ENCODE results near the gene GRAMD4. TPM values are rescaled to one million over a fixed set of nuclear protein-coding genes. Genes with fewer than 3 reads are reported as not detected.

GRAMD4 gene
- polyA plus RNA-seq, 1 of the 3 experiments (the other 2 are of a cell fraction) = 15.5 TPM

DNA sequence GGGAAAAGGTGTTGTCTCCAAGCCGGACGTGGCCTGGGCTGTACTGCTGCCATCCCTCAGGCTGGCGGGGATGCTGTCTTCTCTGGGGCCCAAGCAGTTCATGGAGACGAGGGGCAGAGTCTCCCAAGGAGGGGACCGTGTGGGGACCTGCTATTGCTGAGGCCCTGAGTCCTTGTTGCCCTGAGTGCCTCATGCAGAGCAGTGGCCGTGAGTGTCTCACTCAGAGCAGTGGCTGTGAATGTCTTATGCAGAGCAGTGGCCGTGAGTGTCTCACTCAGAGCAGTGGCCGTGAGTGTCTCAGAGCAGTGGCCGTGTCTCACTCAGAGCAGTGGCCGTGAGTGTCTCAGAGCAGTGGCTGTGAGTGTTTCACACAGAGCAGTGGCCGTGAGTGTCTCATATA lies 54.7 kb downstream of the GRAMD4 start:
- H3K9me3 ChIP-seq = no peaks in the 10 kb centered on the region
- no peak overlapping the region for H3K4me2 ChIP-seq
- no peak for DNase-seq
- no peaks in the 10 kb centered on the region for H3F3A ChIP-seq (replicated peaks; ENCODE audit: insufficient read depth)
- H3K27me3 ChIP-seq (ENCODE audit: insufficient read depth) = no peaks in the 10 kb centered on the region
- H3K4me1 ChIP-seq (ENCODE audit: control insufficient read depth in 1 of 2, insufficient read depth in 2 of 2, low read depth in 1 of 2, low read length in 1 of 2) = no peaks in the 10 kb centered on the region; a peak in 1 of 4 replicates
- no peak overlapping the region for H3K27ac ChIP-seq (ENCODE audit: low read depth in 2 of 2, low read length in 1 of 2)
- H3K9me2 ChIP-seq = no peaks in the 10 kb centered on the region
- H2AFZ ChIP-seq (ENCODE audit: low read depth) = no peak overlapping the region
- TF ChIP-seq FOSL2 (IDR thresholded peaks at IDR 0.05; ENCODE audit: borderline replicate concordance, low read depth) (no peak), YY1 (IDR thresholded peaks at IDR 0.05; ENCODE audit: low read depth) (no peak), TAF1 (IDR thresholded peaks at IDR 0.05; ENCODE audit: borderline replicate concordance, low read depth, low read length) (no peak), SIN3A (IDR thresholded peaks at IDR 0.05; ENCODE audit: borderline replicate concordance, low read depth, low read length) (no peak), JUND (IDR thresholded peaks at IDR 0.05) (no peak), FOXJ3 (CRISPR knock-in tag; IDR thresholded peaks at IDR 0.05) (no peak), SMC3 (IDR thresholded peaks at IDR 0.05; ENCODE audit: low read depth, low read length) (no peak), TEAD4 (IDR thresholded peaks at IDR 0.05; ENCODE audit: borderline replicate concordance, insufficient read depth) (no peak), RCOR1 (IDR thresholded peaks at IDR 0.05; ENCODE audit: low read length) (no peak)
- TF ChIP-seq, protein P1, sequence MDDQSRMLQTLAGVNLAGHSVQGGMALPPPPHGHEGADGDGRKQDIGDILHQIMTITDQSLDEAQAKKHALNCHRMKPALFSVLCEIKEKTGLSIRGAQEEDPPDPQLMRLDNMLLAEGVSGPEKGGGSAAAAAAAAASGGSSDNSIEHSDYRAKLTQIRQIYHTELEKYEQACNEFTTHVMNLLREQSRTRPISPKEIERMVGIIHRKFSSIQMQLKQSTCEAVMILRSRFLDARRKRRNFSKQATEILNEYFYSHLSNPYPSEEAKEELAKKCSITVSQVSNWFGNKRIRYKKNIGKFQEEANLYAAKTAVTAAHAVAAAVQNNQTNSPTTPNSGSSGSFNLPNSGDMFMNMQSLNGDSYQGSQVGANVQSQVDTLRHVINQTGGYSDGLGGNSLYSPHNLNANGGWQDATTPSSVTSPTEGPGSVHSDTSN (IDR thresholded peaks at IDR 0.05) = no peak
- TF ChIP-seq, protein P2, sequence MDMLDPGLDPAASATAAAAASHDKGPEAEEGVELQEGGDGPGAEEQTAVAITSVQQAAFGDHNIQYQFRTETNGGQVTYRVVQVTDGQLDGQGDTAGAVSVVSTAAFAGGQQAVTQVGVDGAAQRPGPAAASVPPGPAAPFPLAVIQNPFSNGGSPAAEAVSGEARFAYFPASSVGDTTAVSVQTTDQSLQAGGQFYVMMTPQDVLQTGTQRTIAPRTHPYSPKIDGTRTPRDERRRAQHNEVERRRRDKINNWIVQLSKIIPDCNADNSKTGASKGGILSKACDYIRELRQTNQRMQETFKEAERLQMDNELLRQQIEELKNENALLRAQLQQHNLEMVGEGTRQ (IDR thresholded peaks at IDR 0.05; ENCODE audit: borderline replicate concordance, low read depth, low read length) = no peak
- no peaks in the 10 kb centered on the region for H3K79me2 ChIP-seq (ENCODE audit: insufficient read depth)
- H3K36me3 ChIP-seq (replicated peaks in 1 of 2; ENCODE audit: control insufficient read depth in 1 of 2, insufficient read depth in 2 of 2, low read length in 1 of 2) = peaks cover 0 to 7% of the 10 kb centered on the region in 2 experiments
- WGBS (ENCODE audit: low lambda C conversion rate) = 95% methylated on average over 8 of the region's 11 CpGs
- no peak overlapping the region for H3K9ac ChIP-seq
- ChIA-PET CTCF (no interaction called here), POLR2A (no interaction called here)
- H3K4me3 ChIP-seq (ENCODE audit: low read depth in 2 of 2, low read length in 1 of 2) = no peak overlapping the region
- no peaks in the 10 kb centered on the region for H4K20me1 ChIP-seq (ENCODE audit: insufficient read depth)

DNA sequence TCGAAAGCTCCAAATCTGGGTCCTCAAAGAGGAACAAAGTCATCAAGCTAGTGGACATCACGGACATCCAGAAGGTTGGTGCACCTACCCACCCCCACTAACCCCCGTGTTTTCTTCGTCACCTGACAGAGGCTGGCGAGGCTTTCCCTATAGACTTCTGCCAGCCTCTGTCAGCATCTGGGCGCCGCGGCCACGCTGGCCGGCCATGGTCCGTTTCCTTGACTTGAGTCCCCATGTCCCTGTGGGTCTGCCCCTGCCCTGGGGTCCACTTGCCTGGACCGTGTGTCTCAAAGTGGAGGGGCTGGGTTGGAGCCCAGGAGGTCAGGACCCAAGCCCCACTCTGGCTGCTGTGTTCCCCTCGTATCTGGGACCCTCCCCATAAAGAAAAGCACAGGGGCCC lies 55.3 kb downstream of the GRAMD4 start:
- Histone ChIP-seq H3K4me1 (ENCODE audit: control insufficient read depth in 1 of 2, insufficient read depth in 2 of 2, low read depth in 1 of 2, low read length in 1 of 2) (no peaks in the 10 kb centered on the region; a peak in 1 of 4 replicates), H3F3A (replicated peaks; ENCODE audit: insufficient read depth) (no peaks in the 10 kb centered on the region), H3K4me3 (ENCODE audit: low read depth in 2 of 2, low read length in 1 of 2) (no peak overlapping the region), H2AFZ (ENCODE audit: low read depth) (no peak overlapping the region), H3K27ac (ENCODE audit: low read depth in 2 of 2, low read length in 1 of 2) (no peak overlapping the region), H3K27me3 (ENCODE audit: insufficient read depth) (no peaks in the 10 kb centered on the region), H3K9me3 (no peaks in the 10 kb centered on the region), H4K20me1 (ENCODE audit: insufficient read depth) (no peaks in the 10 kb centered on the region), H3K9me2 (no peaks in the 10 kb centered on the region), H3K79me2 (ENCODE audit: insufficient read depth) (no peaks in the 10 kb centered on the region), H3K36me3 (replicated peaks in 1 of 2; ENCODE audit: control insufficient read depth in 1 of 2, insufficient read depth in 2 of 2, low read length in 1 of 2) (peaks cover 0 to 7% of the 10 kb centered on the region in 2 experiments), H3K4me2 (no peak overlapping the region), H3K9ac (no peak overlapping the region)
- ChIA-PET CTCF (interaction anchor here (0.6 kb wide), 1 partner anchor 83 kb away, joined by 3 read pairs; no protein-coding TSS in a partner anchor), POLR2A (no interaction called here)
- WGBS (ENCODE audit: low lambda C conversion rate) = 92% methylated on average over 11 of the region's 13 CpGs
- DNase-seq = no peak
- no peak for TF ChIP-seq FOXJ3 (CRISPR knock-in tag; IDR thresholded peaks at IDR 0.05)
- TF ChIP-seq RFX5 (IDR thresholded peaks at IDR 0.05; ENCODE audit: low read length) = no peak
- no peak for TF ChIP-seq EP300 (IDR thresholded peaks at IDR 0.05; ENCODE audit: borderline replicate concordance in 1 of 2, low read depth in 1 of 2, low read length in 1 of 2)
- TF ChIP-seq NRF1 (IDR thresholded peaks at IDR 0.05; ENCODE audit: low read depth, low read length) = no peak
- TF ChIP-seq, protein P1 (IDR thresholded peaks at IDR 0.05) = no peak

Measured in SK-N-SH (cell line).